CD4-positive, alpha-beta T cell treated with Interleukin-6 for 4 hours (primary cell): Measurements from ENCODE around the gene CES3.
"Not testable (repeated sequence)": the region's sequence is repeated elsewhere in the genome, so short reads cannot be mapped to it uniquely, and the experiment has no call there.

ENCODE experiments used
- DNase-seq: peaks from one replicate; pipeline ENCODE4 v3.0.0-alpha.2; 2020; ENCODE audit warnings: mixed read lengths

CES3 gene

DNA sequence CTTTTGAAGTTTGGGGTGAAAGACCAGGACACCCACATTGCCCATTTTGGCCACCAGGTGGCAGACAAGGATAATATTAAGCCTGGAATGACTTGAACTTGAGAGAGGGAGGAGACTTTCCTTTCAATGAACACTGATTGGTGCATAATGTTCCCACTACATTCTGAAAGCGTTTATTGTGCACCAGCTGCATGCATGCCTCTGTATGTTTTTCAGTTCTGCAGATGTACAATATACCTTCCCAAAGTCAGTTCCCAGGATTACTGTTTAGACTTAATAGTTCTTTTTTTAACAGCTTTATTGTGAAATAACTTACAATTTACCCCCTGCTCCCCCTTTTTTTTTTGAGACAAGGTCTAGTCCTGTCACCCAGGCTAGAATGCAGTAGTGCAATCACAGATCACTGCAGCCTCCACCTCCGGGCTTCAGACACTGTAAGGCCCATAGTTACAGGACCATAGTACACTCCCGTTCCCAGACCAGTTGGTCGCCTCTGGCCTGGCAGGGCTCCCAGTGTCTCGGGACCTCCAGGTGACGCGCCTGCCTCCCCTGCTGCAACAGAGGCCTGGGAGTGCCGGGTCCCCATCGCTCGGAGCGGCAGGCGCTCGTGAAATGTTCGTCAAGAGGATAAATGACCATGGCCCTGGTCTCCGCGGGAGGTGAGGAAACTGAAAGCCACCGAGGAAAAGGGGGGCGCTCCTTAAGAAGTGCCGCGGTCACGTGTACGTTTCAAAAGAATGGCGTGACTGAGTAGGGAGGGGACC is 13.6 kb upstream of the CES3 start:
- DNase-seq = peak; percentile 87

DNA sequence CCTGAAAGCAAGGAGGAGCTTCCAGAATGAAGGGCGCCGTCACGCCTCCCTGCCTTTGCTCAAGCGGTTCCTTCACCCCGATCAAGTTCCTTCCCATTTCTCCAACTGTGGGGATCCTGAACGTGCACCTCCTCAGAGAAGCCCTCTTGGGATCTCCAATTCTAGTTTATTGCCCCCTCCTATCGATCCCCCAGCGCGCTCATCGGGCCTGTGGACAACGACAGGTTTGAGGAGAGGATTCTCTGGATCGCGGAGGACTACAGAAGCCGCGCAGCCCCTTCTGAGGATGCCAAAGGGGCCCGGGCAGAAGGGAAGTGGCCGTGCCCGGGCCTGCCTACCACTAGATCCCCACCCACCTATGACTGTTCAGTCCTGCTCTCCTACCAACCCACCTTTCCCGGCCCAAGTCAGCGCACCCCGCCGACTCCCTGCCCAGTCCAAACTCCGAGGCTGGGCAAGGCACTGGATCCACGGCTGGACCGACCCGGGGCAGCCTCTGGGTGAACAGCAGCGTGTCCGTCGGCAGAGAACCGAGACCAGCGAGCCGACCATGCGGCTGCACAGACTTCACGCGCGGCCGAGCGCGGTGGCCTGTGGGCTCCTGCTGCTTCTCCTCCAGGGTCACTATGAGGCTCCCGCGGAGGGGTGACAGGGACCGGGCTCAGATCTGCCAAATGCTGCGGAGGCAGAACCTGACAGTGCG is 12.8 kb upstream of the CES3 start:
- peak; percentile 15 for DNase-seq

DNA sequence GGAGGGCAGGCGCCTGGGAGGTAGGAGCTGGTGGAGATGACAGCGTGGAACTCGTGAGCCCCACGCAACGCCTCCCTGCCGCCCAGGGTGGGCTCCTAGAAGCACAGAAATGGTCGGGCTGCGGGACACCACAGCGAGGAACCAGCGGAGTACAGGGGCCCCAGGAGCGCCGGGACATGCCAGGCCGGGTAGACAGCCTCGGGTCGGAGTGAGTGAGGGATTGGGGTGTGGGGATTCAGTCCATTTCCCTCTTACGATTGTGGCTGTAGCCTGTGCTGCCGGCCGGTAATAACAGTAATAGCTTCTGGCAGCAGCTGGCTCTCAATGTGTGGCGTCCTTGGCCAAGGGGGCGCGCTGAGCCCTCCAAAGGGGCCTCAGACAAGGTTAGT is 12.2 kb upstream of the CES3 start:
- no peak for DNase-seq

DNA sequence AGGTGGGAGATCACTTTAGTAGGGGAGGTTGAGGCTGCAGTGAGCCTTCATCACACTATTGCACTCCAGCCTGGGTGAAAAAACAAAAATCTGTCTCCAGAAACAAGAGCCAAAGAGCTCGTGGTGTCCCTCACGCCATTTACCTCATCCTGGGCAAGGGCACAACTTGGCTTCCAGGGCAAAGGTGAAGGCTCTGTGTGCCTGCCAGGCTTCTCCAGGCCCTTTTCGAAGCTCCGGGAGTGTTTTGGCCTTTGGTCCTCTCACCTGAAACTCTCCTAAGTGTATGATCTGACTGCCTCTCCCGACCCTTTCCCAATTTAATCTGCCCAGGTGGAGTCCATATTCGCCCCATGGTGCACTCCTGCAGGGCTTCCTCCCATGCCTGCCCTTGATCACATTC is 11.6 kb upstream of the CES3 start:
- no peak for DNase-seq

DNA sequence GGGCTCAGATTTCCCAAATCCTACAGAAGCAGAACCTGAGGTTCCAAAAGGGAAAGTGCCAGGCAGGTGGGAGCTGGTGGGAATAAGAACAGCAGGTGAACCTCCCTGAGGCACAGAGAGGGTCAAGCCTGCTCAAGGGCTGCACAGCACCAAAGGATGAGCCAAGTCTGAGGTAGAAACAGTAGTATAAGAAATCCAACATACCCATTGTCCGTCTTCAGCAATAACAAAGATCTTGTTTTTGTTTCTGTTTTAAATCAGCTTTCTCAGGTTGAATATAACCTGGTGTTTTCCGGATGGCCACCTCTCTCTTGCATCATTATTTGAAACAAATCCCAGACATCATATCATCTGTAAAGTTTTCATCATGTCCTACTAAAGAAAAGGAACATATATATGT is 10.6 kb upstream of the CES3 start:
- DNase-seq = no peak

DNA sequence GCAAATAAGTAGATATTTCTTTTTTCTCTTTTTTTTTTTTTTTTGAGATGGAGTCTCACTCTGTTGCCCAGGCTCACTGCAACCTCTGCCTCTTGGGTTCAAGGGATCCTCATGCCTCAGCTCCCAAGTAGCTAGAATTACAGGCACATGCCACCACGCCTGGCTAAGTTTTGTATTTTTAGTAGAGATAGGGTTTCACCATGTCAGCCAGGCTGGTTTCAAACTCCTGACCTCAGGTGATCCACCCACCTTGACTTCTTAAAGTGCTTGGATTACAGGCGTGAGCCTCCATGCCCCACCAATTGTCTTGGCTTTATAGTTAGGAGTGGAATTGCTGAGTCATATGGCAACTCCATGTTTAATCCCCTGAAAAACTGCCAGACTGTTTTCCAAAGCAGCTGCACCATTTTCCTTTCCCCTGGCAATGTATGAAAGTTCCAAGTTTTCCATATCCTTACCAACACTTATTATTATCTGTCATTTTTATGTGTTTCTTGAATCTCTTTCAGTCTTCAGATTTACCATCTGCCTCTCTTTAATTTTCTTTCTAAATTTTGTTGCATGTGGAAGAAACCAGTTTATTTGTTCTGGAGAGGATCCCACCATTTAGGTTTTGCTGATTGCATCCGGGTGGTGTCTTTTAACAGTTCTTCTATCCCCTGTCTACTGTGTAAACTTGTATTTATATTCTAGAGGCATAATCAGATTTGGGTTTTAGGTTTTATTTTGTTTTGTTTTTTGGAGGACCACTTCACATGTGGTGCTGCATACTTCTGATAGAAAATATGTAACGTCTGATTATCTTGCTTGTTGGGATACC is 9.9 kb upstream of the CES3 start:
- DNase-seq = no peak

DNA sequence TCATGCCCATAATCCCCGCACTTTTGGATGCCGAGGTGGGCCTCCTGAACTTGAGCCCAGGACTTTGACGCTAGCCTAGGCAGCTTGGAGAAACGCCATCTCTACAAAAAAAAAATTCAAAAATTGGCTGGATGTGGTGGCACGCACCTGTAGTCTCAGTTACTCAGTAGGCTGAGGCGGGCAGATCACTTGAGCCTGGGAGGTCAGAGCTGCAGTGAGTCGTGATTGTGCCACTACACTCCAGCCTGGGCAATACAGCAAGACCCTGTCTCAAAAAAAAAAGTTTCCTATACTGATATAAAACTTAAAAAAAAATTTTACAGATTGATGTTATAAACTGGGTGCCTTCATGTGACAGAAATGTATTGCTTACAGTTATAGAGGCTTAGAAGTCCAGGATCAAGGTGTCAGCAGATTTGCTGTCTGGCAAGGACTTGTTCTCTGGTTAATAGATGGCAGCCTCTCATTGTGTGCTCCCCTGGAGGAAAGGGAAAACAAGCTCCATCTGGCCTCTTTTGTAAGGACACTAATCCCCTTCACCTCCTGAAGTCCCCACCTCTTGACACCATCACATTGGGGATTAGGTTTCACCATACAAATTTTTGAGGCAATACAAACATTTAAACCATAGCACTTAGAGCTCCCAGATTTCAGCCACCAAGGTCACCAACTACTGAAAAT is 8.5 kb upstream of the CES3 start:
- DNase-seq = no peak

DNA sequence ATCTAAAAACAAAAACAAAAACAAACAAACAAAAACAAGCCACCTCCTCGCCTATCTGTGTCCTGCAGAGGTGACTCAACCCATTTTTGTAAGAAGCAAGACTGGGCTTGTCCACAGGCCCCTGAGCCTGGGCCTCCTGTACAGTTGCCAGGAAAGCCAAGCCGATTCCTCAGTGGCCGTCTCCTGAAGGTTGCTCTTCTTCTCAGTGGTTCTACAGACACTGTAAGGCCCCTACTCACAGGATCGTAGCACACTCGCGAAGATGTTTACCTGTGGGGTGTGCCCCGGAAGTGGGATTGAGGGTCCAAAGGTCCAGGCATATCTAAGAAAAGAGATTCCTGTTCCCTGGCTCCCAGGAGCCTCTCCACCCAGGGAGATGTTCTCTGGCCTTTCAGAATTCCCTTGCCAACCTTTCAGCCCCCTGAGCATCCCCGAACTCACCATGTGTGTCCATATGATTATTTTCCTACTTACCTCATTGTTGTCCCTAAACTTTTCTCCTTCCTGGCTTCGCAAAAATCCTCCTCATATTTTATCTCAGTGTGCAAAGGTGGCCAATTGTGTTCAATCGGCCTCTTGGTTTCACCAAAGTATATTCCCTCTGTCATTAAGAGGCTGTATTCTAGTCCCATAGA is 7.5 kb upstream of the CES3 start:
- no peak for DNase-seq

DNA sequence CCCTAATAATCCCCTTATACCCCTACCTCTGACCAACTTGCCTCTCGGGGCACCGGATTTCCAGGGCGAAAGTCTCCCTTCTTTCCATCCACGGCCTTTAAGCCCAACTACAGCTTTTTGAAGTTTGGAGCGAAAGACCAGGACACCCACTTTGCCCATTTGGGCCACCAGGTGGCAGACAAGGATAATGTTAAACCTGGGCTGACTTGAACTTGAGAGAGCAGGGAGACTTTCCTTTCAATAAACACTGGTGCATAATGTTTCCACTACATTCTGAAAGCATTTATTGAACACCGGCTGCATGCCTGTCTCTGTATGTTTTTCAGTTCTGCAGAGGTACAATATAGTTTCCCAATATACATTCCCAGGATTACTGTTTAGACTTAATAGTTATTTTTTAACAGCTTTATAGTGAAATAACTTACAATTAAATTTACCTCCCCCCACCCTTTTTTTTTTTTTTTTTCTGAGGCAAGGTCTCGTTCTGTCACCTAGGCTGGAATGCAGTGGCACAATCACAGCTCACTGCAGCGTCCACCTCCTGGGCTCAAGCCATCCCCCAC is 6.9 kb upstream of the CES3 start:
- DNase-seq = peak; percentile 76

DNA sequence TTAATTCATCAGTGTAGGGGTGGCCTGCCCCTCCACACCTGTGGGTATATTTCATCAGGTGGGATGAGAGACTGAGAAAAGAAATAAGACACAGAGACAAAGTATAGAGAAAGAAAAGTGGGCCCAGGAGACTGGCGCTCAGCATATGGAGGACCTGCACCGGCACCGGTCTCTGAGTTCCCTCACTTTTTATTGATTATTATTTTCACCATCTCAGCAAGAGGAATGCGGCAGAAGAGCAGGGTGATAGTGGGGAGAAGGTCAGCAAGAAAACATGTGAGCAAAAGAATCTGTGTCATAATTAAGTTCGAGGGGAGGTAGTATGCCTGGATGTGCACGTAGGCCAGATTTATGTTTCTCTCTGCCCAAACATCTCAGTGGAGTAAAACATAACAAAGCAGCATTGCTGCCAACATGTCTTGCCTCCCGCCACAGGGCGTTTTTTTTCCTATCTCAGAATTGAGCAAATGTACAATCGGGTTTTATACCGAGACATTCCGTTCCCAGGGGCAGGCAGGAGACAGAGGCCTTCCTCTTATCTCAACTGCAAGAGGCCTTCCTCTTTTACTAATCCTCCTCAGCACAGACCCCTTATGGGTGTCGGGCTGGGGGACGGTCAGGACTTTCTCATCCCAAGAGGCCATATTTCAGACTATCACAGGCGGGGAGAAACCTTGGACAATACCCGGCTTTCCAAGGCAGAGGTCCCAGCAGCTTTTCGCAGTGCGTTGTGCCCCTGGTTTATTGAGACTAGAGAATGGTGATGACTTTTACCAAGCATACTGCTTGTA is 5.5 kb upstream of the CES3 start:
- DNase-seq = not testable (repeated sequence)

DNA sequence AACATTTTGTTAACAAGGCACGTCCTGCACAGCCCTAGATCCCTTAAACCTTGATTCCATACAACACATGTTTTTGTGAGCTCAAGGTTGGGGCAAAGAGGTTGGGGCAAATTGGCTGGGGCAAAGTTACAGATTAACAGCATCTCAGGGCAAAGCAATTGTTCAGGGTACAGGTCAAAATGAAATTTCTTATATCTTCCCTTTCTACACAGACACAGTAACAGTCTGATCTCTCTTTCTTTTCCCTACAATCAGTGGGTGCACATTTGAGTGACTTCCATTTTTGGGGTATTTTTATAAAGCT is 5.0 kb upstream of the CES3 start:
- DNase-seq = not testable (repeated sequence)

DNA sequence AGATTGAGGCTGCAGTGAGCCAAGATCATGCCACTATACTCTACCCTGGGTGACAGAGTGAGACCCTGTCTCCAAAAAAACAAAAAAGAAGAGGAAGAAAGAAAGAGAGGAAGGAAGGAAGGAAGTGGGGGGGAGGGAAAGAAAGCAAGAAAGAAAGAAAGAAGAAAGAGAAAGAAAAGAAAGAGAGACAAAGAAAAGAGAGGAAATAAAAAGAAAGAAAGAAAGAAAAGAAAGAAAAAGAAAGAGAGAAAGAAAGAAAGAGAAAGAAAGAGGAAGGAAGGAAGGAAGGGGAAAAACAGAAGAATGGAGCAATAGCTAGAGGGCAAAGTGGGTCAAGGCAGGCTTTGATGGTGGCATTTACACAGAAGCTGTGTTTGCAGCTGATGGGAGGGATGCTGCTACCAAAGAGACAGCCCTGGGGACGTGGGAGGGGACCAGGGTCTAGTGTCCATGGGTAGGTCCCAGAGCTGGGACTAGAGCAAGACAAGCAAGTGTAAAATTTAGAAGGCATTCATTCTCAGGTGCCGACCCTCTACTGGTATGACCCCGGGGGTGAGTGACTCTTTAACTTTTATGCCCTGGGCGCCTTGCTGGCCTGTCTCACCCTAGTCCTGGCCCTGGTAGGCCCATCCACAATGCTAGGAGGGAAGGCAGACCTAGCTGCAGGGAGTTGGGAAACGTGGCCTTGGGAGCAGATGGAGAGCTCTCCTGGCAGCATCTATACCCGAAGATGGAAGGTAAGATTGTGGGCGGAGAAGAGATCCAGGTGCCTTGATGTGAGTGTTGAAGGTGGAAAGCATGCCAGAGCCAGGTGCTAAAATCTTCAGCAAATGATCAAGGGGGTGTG is 2.0 kb upstream of the CES3 start:
- no peak for DNase-seq

DNA sequence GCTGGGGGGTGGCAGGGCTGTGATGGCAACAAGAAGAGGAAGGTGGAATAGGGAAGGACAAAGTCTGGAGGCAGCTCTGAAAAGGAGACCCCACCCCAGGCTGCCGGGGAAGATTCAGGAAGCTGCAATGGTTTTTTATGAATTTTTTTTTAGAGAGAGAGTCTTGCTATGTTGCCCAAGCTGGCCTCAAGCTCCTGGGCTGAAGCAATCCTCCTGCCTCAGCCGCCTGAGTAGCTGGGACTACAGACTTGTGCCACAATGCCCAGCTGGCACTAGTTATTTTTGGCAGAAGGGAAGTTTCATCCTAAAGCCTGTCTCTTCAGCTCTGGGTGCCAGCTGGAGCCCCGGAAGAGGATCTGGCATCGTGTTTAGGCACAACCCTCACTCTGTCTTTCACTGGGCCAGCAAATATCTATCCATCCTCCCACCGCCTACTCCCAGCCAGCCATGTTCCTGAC is 1.3 kb upstream of the CES3 start:
- DNase-seq = no peak

DNA sequence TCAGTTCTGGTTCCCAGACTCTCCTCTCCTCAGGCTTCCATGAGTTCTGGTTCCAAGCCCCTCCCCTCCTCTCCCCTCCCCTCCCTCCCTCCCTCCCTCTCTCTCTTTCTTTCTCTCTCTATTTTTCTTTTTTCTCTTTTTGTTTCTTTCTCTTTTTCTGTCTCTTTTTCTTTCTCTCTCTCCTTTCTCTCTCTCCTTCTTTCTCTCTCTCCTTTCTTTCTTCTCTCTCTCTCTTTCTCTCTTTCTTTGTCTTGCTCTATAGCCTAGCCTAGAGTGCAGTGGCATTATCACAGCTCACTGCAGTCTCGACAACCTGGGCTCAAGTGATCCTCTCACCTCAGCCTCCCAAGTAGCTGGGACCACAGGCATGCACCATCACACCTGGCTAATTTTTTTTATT is 796 bp upstream of the CES3 start:
- DNase-seq = no peak

DNA sequence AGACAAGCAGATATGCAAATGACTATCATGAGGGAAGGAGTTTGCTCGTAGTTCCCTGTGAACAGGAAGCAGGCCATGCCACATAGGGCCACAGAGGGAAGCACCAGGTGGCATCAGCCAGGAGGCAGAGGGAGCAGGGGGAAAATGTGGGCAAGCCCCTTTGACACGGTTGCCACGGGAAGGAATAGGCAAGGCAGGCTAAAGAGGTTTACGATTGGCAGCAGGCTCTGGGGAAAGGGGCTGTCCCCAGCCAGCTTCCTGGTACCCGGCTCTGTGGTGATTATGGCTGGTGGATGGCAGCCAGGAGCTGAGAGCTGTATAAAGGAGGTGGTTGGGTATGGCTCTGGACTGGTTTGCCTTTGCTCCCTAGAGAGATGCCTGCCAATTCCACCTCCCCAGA is 848 bp downstream of the CES3 start:
- no peak for DNase-seq

DNA sequence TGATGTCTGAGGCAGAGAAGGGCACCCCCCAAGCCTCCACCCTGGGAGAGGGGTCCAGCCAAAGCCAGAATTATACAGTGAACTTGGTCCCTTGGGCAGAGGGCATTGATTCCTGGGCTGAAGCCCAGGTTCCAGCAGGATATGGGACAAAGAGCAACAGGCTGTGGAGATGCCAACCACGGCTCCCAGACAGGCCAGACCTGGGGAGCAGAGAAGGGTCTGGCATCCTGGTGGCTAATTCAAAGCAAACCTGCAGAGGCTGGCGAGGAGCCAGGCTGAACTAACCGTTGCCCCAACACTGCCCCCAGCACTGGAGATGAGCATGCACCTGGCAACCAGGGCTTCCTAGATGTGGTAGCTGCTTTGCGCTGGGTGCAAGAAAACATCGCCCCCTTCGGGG is 3.0 kb downstream of the CES3 start:
- no peak for DNase-seq

DNA sequence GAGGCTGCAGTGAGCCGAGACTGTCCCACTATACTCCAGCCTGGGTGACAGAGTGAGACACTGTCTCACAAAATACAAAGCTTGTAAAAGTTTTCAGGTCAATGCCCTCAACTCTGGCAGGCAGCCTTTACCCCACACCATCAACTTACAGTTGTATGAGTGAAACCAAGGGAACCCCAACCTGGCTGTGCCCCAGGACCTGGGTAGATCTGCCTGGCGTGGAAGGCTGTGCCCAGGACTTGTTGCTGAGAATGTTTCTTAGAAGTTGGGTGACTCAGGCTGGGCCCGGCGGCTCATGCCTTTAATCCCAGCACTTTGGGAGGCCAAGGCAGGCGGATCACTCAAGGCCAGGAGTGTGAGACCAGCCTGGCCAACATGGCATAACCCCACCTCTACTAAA is 7.8 kb downstream of the CES3 start:
- DNase-seq = no peak

DNA sequence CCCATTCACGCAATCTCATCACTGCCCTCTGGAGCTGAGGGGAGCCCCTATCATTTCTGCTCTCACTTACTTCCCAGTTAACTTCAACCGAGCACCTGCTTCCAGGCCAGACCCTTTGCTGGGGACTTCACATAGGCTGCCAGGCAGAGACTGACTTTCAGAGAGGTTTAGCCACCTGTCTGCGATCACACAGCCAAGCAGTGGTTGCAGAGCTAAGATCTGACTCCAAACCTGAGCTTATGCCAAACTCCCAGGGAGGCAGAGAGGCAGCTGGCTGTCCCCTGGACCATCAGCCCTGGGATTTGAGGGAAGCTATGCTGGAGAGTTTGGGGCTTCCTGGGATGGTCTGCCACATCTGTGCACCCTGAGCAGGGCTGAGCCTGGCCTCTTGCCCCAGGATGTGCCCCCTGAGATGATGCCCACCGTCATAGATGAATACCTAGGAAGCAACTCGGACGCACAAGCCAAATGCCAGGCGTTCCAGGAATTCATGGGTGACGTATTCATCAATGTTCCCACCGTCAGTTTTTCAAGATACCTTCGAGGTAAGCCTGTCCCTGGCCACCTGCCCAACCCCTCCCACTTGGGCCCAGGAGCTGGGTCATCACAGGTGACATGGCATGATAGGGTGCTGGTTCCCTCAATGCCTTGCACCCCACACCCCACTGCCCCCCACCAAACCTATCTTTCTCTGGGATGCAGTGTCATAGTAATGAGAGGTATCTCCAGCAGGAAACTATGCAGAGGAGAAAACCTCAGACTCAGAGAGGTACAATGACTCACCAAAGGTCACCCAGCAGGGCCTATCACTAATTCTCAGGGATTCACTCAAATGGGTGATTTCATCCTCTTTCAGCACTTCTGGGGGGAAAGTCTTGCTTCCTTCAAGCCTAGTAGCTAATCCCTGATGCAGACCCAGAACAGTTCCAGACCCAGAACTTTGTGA is 10.0 kb downstream of the CES3 start:
- DNase-seq = no peak

DNA sequence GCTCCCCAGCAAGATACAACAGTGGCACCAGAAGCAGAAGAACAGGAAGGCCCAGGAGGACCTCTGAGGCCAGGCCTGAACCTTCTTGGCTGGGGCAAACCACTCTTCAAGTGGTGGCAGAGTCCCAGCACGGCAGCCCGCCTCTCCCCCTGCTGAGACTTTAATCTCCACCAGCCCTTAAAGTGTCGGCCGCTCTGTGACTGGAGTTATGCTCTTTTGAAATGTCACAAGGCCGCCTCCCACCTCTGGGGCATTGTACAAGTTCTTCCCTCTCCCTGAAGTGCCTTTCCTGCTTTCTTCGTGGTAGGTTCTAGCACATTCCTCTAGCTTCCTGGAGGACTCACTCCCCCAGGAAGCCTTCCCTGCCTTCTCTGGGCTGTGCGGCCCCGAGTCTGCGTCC is 11.9 kb downstream of the CES3 start:
- DNase-seq = no peak
